Caco-2 (cell line): ENCODE results near the gene HOXB3. TPM values are rescaled to one million over a fixed set of nuclear protein-coding genes. Genes with fewer than 3 reads are reported as not detected.

ENCODE experiments used
- BruUV-seq: library from RNA; stranded (reverse); fragments of 400-500 nt; replicated peaks from 2 replicates; lab custom pipeline; 2021; lab: Mats Ljungman, UMichigan
- CTCF ChIA-PET: fragments of 300-600 bp; sonication (Branson Sonifier 250); formaldehyde crosslinking; loops from one replicate; lab custom pipeline; 2022; ENCODE audit warnings: antibody characterized with exemption; lab: Charles Lee
- POLR2A ChIA-PET: fragments of 300-600 bp; sonication (Branson Sonifier 250); formaldehyde crosslinking; loops from one replicate; lab custom pipeline; 2022; ENCODE audit warnings: antibody characterized with exemption; lab: Charles Lee
- DNase-seq, 2 experiments: peaks; one replicate each; pipeline versions ENCODE4 v3.0.0 to v3.0.0-alpha.2; 2020 to 2022
- H3K27me3 ChIP-seq: replicated peaks from 2 replicates; pipeline ENCODE4 v1.6.0; 2011; ENCODE audit warnings: low read length; ENCODE audit not compliant: control insufficient read depth, insufficient read depth
- H3K36me3 ChIP-seq: 2 replicates; pipeline ENCODE4 v1.5.1; 2011; ENCODE audit warnings: low read length; ENCODE audit not compliant: control insufficient read depth, insufficient read depth
- H3K4me1 ChIP-seq: fragments of 250-450 bp; sonication (Bioruptor Pico); 2 replicates; pipeline ENCODE4 v1.5.1; 2020; ENCODE audit warnings: mild to moderate bottlenecking
- H3K4me3 ChIP-seq: 2 replicates; pipeline ENCODE4 v1.5.1; 2011; ENCODE audit warnings: low read depth, mild to moderate bottlenecking, control low read depth, low read length
- H3K9me3 ChIP-seq: fragments of 250-450 bp; sonication (Bioruptor Pico); 2 replicates; pipeline ENCODE4 v1.5.1; 2020; ENCODE audit warnings: mild to moderate bottlenecking, moderate library complexity
- H3K27ac Mint-ChIP-seq: one replicate; pipeline ENCODE4 v1.8.0; 2022; ENCODE audit warnings: mixed read lengths; ENCODE audit not compliant: unreplicated experiment
- H3K27me3 Mint-ChIP-seq: one replicate; pipeline ENCODE4 v1.8.0; 2022; ENCODE audit warnings: mixed read lengths; ENCODE audit not compliant: insufficient read depth, unreplicated experiment
- H3K36me3 Mint-ChIP-seq: one replicate; pipeline ENCODE4 v1.8.0; 2022; ENCODE audit warnings: mild to moderate bottlenecking, mixed read lengths; ENCODE audit not compliant: insufficient read depth, unreplicated experiment
- H3K4me1 Mint-ChIP-seq: one replicate; pipeline ENCODE4 v1.8.0; 2022; ENCODE audit warnings: low read depth, mixed read lengths; ENCODE audit not compliant: unreplicated experiment
- H3K4me3 Mint-ChIP-seq: one replicate; pipeline ENCODE4 v1.8.0; 2022; ENCODE audit warnings: mild to moderate bottlenecking, moderate library complexity, mixed read lengths; ENCODE audit not compliant: unreplicated experiment
- H3K9me3 Mint-ChIP-seq: one replicate; pipeline ENCODE4 v1.8.0; 2022; ENCODE audit warnings: mixed read lengths; ENCODE audit not compliant: unreplicated experiment
- intact Hi-C: fragments of 100-400 bp; cut with micrococcal nuclease; formaldehyde crosslinking; loops from one replicate; pipeline ENCODE4 v1.10.0; 2022; ENCODE audit not compliant: unreplicated experiment
- total RNA-seq: library from RNA; stranded (reverse); gene quantifications from 2 replicates; pipeline ENCODE4 v1.2.3, GENCODE V29; 2022
- TF ChIP-seq, protein P1 (sequence below), 2 experiments: fragments of 200-600 bp in 1 of 2; IDR thresholded peaks; 1 replicate in 1 of 2; 2 replicates in 1 of 2; pipeline versions ENCODE4 v1.5.1 to v1.8.0; 2011 to 2022; ENCODE audit warnings: antibody characterized with exemption in 1 of 2, control low read depth in 1 of 2, inconsistent platforms in 1 of 2, low read depth in 1 of 2, low read length in 1 of 2, mild to moderate bottlenecking in 1 of 2, moderate library complexity in 1 of 2; ENCODE audit not compliant: insufficient read depth in 1 of 2, severe bottlenecking in 1 of 2, unreplicated experiment in 1 of 2

HOXB3 gene
- total RNA-seq, 1 experiment from 2014 or later: 7.2 TPM

DNA sequence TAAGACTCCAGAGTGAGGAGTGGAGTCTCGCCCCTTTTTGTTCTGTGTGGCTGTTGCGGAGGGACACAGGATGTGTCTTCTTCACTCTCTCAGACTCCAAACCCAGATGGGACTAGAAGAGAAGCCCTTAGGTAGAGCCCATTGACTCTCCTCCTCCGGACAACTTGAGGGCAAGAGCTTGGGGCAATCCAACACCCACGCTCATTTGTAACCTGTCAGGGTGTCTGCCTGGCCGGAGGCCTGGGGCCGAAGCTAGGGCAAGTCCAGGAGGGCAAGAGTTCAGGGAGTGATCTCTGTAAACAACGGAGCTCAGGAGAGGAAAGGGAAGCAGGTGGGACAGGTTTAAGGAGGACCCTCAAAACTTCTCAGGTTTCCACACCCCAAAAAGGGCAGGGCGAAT, 57.8 kb downstream of the HOXB3 start:
- Histone ChIP-seq H3K4me3 (no peak overlapping the region), H3K4me1 (peaks cover 23% of the 10 kb centered on the region), H3K9me3 (no peaks in the 10 kb centered on the region), H3K36me3 (no peaks in the 10 kb centered on the region), H3K27me3 (no peaks in the 10 kb centered on the region)
- intact Hi-C loops: no loop called here
- Mint-ChIP-seq H3K27me3 (no peaks in the 10 kb centered on the region), H3K9me3 (no peaks in the 10 kb centered on the region), H3K27ac (no peak overlapping the region), H3K4me3 (no peak overlapping the region), H3K4me1 (no peaks in the 10 kb centered on the region), H3K36me3 (no peaks in the 10 kb centered on the region)
- no TSS peak for BruUV-seq
- TF ChIP-seq, protein P1, sequence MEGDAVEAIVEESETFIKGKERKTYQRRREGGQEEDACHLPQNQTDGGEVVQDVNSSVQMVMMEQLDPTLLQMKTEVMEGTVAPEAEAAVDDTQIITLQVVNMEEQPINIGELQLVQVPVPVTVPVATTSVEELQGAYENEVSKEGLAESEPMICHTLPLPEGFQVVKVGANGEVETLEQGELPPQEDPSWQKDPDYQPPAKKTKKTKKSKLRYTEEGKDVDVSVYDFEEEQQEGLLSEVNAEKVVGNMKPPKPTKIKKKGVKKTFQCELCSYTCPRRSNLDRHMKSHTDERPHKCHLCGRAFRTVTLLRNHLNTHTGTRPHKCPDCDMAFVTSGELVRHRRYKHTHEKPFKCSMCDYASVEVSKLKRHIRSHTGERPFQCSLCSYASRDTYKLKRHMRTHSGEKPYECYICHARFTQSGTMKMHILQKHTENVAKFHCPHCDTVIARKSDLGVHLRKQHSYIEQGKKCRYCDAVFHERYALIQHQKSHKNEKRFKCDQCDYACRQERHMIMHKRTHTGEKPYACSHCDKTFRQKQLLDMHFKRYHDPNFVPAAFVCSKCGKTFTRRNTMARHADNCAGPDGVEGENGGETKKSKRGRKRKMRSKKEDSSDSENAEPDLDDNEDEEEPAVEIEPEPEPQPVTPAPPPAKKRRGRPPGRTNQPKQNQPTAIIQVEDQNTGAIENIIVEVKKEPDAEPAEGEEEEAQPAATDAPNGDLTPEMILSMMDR (IDR thresholded peaks at IDR 0.05; ENCODE audit: insufficient read depth in 1 of 2, low read depth in 1 of 2, low read length in 1 of 2, severe bottlenecking in 1 of 2, unreplicated experiment in 1 of 2): no peak
- ChIA-PET CTCF (interaction anchor here (0.5 to 2.5 kb wide), 6 partner anchors 28 to 180 kb away, joined by 3 to 5 read pairs (median 4); no protein-coding TSS in a partner anchor), POLR2A (no interaction called here)
- peak in 1 of 2 experiments; percentile 76 for DNase-seq

DNA sequence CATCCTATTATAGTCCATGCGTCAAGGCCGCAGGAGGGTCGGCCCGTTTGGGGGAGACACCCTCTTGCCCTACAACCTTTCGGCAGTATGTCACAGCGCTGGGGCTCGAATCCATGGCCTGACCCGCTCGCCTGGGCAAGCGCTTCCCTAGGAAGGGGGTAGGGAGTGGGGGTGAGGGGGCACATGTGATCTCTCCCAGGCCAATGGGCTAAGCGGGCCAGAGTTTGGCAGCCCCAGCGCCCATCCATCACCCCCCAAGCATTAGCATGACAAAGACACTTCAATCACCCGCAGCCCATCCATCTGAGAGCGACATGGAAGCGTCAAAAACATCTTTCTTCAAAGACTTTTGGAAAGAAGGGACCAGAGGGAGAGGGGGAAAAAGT, 59.2 kb downstream of the HOXB3 start, which contains the start of gene HOXB1:
Gene HOXB1 (minus strand): TSS at position 125 of the 386 bp plus-strand sequence. CDS start 107 bp downstream, at position 18.
- Histone ChIP-seq H3K27me3 (no peaks in the 10 kb centered on the region), H3K4me1 (peaks cover 23% of the 10 kb centered on the region), H3K36me3 (no peaks in the 10 kb centered on the region), H3K9me3 (no peaks in the 10 kb centered on the region), H3K4me3 (no peak within 1 kb of the TSS)
- Mint-ChIP-seq H3K27ac (no peak within 1 kb of the TSS), H3K27me3 (no peaks in the 10 kb centered on the region), H3K4me1 (no peaks in the 10 kb centered on the region), H3K36me3 (no peaks in the 10 kb centered on the region), H3K4me3 (no peak within 1 kb of the TSS), H3K9me3 (no peaks in the 10 kb centered on the region)
- no TSS peak for BruUV-seq
- TF ChIP-seq, protein P1 (IDR thresholded peaks at IDR 0.05; ENCODE audit: insufficient read depth in 1 of 2, low read depth in 1 of 2, low read length in 1 of 2, severe bottlenecking in 1 of 2, unreplicated experiment in 1 of 2): no peak
- DNase-seq: no peak
- ChIA-PET CTCF (interaction anchor here (2.5 kb wide), 1 partner anchor 38 kb away, joined by 5 read pairs; no protein-coding TSS in a partner anchor), POLR2A (no interaction called here)
- intact Hi-C loops: no loop called here

DNA sequence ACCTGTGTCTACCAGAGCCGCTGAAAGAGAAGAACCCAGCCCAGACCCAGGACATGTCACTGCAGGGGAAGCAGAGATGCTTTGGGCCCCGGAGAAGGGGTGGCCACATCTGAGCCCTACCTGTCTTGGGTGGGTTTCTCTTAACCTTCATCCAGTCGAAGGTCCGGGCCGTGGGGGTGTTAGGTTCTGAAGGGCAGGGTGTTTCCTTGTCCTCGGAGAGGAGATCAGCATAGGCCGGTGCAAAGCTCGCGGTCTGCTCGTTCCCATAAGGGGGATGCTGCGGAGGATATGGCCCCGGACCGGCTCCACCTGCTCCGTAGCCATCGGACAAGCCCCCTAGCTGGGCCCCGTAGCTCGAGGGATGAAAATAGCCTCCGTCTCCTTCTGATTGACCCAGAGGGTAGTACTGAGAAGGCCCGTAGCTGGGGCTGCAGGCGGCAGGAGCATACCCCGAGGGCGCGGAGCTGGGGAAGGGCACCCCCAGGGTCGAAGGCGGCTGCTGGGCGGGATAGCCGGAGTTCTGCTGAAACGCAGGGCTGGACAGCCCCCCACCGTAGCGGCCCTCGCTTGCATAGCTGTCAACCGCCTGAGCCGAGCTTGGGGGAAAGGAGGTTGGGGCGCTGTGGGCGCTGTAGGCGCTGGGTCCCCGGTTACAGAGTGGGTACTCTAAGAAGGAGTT, 59.7 kb downstream of the HOXB3 start:
- Mint-ChIP-seq H3K27me3 (no peaks in the 10 kb centered on the region), H3K27ac (no peak overlapping the region), H3K9me3 (no peaks in the 10 kb centered on the region), H3K4me1 (no peaks in the 10 kb centered on the region), H3K4me3 (no peak overlapping the region), H3K36me3 (no peaks in the 10 kb centered on the region)
- ChIA-PET POLR2A (no interaction called here), CTCF (interaction anchor here (1.1 to 2.5 kb wide), 2 partner anchors 25 to 38 kb away, joined by 3 to 5 read pairs; no protein-coding TSS in a partner anchor)
- TF ChIP-seq, protein P1 (IDR thresholded peaks at IDR 0.05; ENCODE audit: insufficient read depth in 1 of 2, low read depth in 1 of 2, low read length in 1 of 2, severe bottlenecking in 1 of 2, unreplicated experiment in 1 of 2): no peak
- no TSS peak for BruUV-seq
- Histone ChIP-seq H3K36me3 (no peaks in the 10 kb centered on the region), H3K9me3 (no peaks in the 10 kb centered on the region), H3K4me3 (no peak overlapping the region), H3K27me3 (no peaks in the 10 kb centered on the region), H3K4me1 (peaks cover 23% of the 10 kb centered on the region)
- no peak for DNase-seq
- intact Hi-C loops: no loop called here
